Body of pancreas (tissue), 4 donors: ENCODE data around the gene PPP2R2B. TPM values are rescaled to one million over a fixed set of nuclear protein-coding genes. Genes with fewer than 3 reads are reported as not detected.
"Not testable (repeated sequence)": the region's sequence is repeated elsewhere in the genome, so short reads cannot be mapped to it uniquely, and the experiment has no call there.

Experiments
- ATAC-seq: fragments of 150-250 bp; one replicate; pipeline ENCODE4 v1.9.1; 2016
- DNase-seq, 4 donors: peaks; one replicate each; pipeline ENCODE4 v3.0.0-alpha.2; 2019
- H3K27ac ChIP-seq, 4 donors: fragments of 200-600 bp; sonication (generic); 1 replicate in 3 of 4; 2 replicates in 1 of 4; pipeline versions ENCODE4 v1.5.1 to v1.6.1; 2016 to 2019; ENCODE audit warnings: mild to moderate bottlenecking in 1 of 4, mixed read lengths in 1 of 4, moderate library complexity in 1 of 4
- H3K27me3 ChIP-seq, 2 donors: fragments of 200-600 bp; sonication (generic); one replicate each; pipeline ENCODE4 v1.6.0; 2016; ENCODE audit warnings: mild to moderate bottlenecking in 1 of 2
- H3K36me3 ChIP-seq, 2 donors: fragments of 200-600 bp; sonication (generic); replicated peaks in 1 of 2; 2 replicates each; pipeline ENCODE4 v1.5.1; 2016; ENCODE audit warnings: low read depth in 2 of 2; ENCODE audit not compliant: insufficient read depth in 1 of 2
- H3K4me1 ChIP-seq: fragments of 200-600 bp; sonication (generic); one replicate; pipeline ENCODE4 v1.6.0; 2016
- H3K4me3 ChIP-seq, 2 donors: fragments of 200-600 bp; sonication (generic); 1 replicate in 1 of 2; 2 replicates in 1 of 2; pipeline ENCODE4 v1.5.1; 2016 to 2019
- H3K9me3 ChIP-seq, 3 donors: fragments of 200-600 bp; sonication (generic); 1 replicate in 2 of 3; 2 replicates in 1 of 3; pipeline ENCODE4 v1.5.1; 2016
- POLR2A ChIP-seq, 3 donors: fragments of 450-650 bp; IDR thresholded peaks; one replicate each; pipeline ENCODE4 v1.6.1; 2016; ENCODE audit warnings: antibody characterized with exemption in 3 of 3, mild to moderate bottlenecking in 2 of 3
- WGBS, 2 donors: methylation state at CpG; one replicate each; pipeline ENCODE4 v1.1.5; 2017; 5-methylcytosine and 5-hydroxymethylcytosine counted together
- intact Hi-C: fragments of 100-400 bp; cut with DNase I; formaldehyde crosslinking; loops from one replicate; pipeline ENCODE4 v1.15.1; 2023
- total RNA-seq, 2 donors: library from RNA; depleted of rRNA; stranded (reverse); fragments of >200 nt; gene quantifications; one replicate each; pipeline ENCODE4 v1.1.0, GENCODE V29; 2016
- TF ChIP-seq, protein P1 (sequence below), 7 experiments: fragments of 450-650 bp in 4 of 7; fragments of 200-600 bp in 3 of 7; sonication (generic) in 3 of 7; IDR thresholded peaks; one replicate each; pipeline ENCODE4 v1.5.1; 2016 to 2019; ENCODE audit warnings: antibody characterized with exemption in 7 of 7

Gene PPP2R2B
- total RNA-seq, 2 donors from 2014 or later: 0.26 TPM; not detected in 1

DNA sequence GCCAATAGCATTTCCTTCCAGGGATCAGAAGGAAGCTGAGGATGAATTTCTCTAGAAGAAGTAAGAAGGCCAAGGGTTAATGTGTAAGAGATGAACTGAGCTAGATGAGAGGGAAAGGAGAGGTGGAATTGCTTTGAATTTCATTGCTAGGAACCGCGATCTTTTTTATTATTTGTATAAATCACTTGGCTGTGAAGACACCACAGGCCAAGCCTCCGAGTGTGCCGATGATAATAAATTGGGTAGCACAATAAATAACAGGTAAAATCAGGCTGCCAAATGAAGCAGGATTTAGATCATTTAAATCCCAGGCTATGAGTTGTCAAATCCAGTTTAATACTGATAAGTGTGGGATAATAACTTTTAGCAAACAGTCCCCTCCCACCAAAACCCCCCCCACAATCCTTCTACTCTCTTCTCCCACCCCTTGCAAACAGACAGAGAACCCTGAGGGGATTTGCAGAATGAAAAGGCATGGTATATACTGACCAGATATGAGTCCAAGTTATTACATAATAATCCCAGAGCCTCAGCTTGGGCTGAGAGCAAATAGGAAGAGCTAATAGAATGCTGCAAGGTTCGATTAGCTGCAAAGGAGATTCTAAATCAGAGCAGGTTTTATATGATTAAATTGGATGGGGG is 143.5 kb downstream of the PPP2R2B start:
- Histone ChIP-seq H3K36me3 (no peaks in the 10 kb centered on the region), H3K27me3 (no peaks in the 10 kb centered on the region), H3K9me3 (no peaks in the 10 kb centered on the region), H3K4me3 (no peak overlapping the region), H3K27ac (no peak overlapping the region), H3K4me1 (no peaks in the 10 kb centered on the region)
- no peak for ATAC-seq
- intact Hi-C loops: no loop called here
- DNase-seq: no peak
- TF ChIP-seq, protein P1, sequence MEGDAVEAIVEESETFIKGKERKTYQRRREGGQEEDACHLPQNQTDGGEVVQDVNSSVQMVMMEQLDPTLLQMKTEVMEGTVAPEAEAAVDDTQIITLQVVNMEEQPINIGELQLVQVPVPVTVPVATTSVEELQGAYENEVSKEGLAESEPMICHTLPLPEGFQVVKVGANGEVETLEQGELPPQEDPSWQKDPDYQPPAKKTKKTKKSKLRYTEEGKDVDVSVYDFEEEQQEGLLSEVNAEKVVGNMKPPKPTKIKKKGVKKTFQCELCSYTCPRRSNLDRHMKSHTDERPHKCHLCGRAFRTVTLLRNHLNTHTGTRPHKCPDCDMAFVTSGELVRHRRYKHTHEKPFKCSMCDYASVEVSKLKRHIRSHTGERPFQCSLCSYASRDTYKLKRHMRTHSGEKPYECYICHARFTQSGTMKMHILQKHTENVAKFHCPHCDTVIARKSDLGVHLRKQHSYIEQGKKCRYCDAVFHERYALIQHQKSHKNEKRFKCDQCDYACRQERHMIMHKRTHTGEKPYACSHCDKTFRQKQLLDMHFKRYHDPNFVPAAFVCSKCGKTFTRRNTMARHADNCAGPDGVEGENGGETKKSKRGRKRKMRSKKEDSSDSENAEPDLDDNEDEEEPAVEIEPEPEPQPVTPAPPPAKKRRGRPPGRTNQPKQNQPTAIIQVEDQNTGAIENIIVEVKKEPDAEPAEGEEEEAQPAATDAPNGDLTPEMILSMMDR (IDR thresholded peaks at IDR 0.05): no peak
- no peak for TF ChIP-seq POLR2A (IDR thresholded peaks at IDR 0.05)
- WGBS, 2 donors: 80 to 82% methylated on average over 5 of the region's 5 CpGs

- Histone ChIP-seq H3K27me3 (no peaks in the 10 kb centered on the region), H3K4me3 (no peak overlapping the region), H3K4me1 (no peaks in the 10 kb centered on the region), H3K36me3 (no peaks in the 10 kb centered on the region), H3K27ac (no peak overlapping the region), H3K9me3 (peaks cover 0 to 13% (median 0%) of the 10 kb centered on the region in 3 donors)
- no peak for DNase-seq
- TF ChIP-seq POLR2A (IDR thresholded peaks at IDR 0.05): no peak
- TF ChIP-seq, protein P1 (IDR thresholded peaks at IDR 0.05): no peak
- intact Hi-C loops: no loop called here
- WGBS, 2 donors: 63 to 76% methylated on average over 3 of the region's 3 CpGs
- no peak for ATAC-seq
Measured at GRCh38 chr5:146732962-146733361, 145.6 kb downstream of the PPP2R2B start.

GRCh38 chr5:146731909-146732659 is 146.5 kb downstream of the PPP2R2B start:
- no peak for ATAC-seq
- WGBS, 2 donors: 55 to 74% methylated on average over 5 of the region's 5 CpGs
- Histone ChIP-seq H3K27ac (no peak overlapping the region), H3K4me3 (no peak overlapping the region), H3K9me3 (peaks cover 0 to 13% (median 0%) of the 10 kb centered on the region in 3 donors), H3K4me1 (no peaks in the 10 kb centered on the region), H3K27me3 (no peaks in the 10 kb centered on the region), H3K36me3 (no peaks in the 10 kb centered on the region)
- no peak for TF ChIP-seq POLR2A (IDR thresholded peaks at IDR 0.05)
- TF ChIP-seq, protein P1 (IDR thresholded peaks at IDR 0.05): no peak
- intact Hi-C loops: no loop called here
- no peak for DNase-seq

DNA sequence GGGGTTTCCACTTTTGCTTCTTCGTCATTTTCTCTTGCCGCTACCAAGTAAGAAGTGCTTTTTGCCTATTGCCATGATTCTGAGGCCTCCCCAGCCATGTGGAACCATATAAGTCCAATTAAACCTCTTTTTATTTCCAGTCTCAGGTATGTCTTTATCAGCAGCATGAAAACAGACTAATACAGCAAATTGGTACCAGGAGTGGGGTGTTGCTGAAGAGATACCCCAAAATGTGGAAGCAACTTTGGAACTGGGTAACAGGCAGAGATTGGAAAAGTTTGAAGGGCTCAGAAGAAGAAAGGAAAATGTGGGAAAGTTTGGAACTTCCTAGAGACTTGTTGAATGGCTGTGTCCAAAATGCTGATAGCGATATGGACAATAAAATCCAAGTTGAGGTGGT is 149.8 kb downstream of the PPP2R2B start:
- H3K27ac ChIP-seq, H3K4me1 ChIP-seq, DNase-seq, ATAC-seq, H3K27me3 ChIP-seq, H3K36me3 ChIP-seq, H3K4me3 ChIP-seq, intact Hi-C loops: not testable (repeated sequence)
- 85 to 89% methylated on average over 3 of the region's 3 CpGs for WGBS, 2 donors
- peaks cover 0 to 13% (median 0%) of the 10 kb centered on the region in 3 donors for H3K9me3 ChIP-seq

- ATAC-seq (no peak), DNase-seq (no peak)
- intact Hi-C loops: no loop called here
- H3K4me1 ChIP-seq: no peaks in the 10 kb centered on the region
- no peaks in the 10 kb centered on the region for H3K27me3 ChIP-seq
- no peaks in the 10 kb centered on the region for H3K36me3 ChIP-seq
- no peak for TF ChIP-seq POLR2A (IDR thresholded peaks at IDR 0.05)
- TF ChIP-seq, protein P1 (IDR thresholded peaks at IDR 0.05): no peak
- peaks cover 0 to 13% (median 0%) of the 10 kb centered on the region in 3 donors for H3K9me3 ChIP-seq
- WGBS, 2 donors: 62 to 67% methylated on average over 1 of the region's 1 CpG
- H3K4me3 ChIP-seq: no peak overlapping the region
- no peak overlapping the region for H3K27ac ChIP-seq
Measured at GRCh38 chr5:146726891-146727290, 151.7 kb downstream of the PPP2R2B start.
